ENCODE measurements around the gene HOXA2.

The HOXA2 gene

GRCh38 chr7:27082171-27082570 is 20.3 kb downstream of the HOXA2 start:
- Histone ChIP-seq H2BK12ac (ENCODE audit: low read length in 2 of 2) (no peak overlapping the region), H2BK5ac (ENCODE audit: low read depth, low read length, poor library complexity, severe bottlenecking) (no peak overlapping the region), H3K79me1 (replicated peaks; ENCODE audit: low read length, poor library complexity, severe bottlenecking) (no peaks in the 10 kb centered on the region), H3K4ac (ENCODE audit: low read depth in 1 of 2, low read length in 2 of 2) (no peak overlapping the region), H2AFZ (ENCODE audit: low read depth, low read length) (no peak overlapping the region), H3K23ac (ENCODE audit: low read length in 2 of 2) (no peak overlapping the region), H2AK5ac (ENCODE audit: low read length, severe bottlenecking) (no peak overlapping the region), H4K91ac (ENCODE audit: low read length) (no peak overlapping the region), H3K27me3 (ENCODE audit: control insufficient read depth in 1 of 2, insufficient read depth in 1 of 2, low read length in 2 of 2) (no peaks in the 10 kb centered on the region), H3K14ac (ENCODE audit: low read length in 2 of 2) (no peak overlapping the region), H3K36me3 (ENCODE audit: control insufficient read depth in 1 of 2, insufficient read depth in 2 of 2, low read depth in 1 of 2, low read length in 2 of 2) (no peaks in the 10 kb centered on the region), H3K18ac (ENCODE audit: low read depth in 1 of 2, low read length in 2 of 2) (no peak overlapping the region), H3K4me2 (ENCODE audit: low read length, poor library complexity, severe bottlenecking) (no peak overlapping the region), H3K27ac (ENCODE audit: low read length, poor library complexity, severe bottlenecking) (no peak overlapping the region), H3K9ac (ENCODE audit: low read length) (no peak overlapping the region), H2BK15ac (ENCODE audit: low read depth, poor library complexity, severe bottlenecking) (no peak overlapping the region), H2BK120ac (ENCODE audit: low read depth, low read length) (no peak overlapping the region), H3K4me1 (ENCODE audit: control insufficient read depth, insufficient read depth, low read depth, low read length) (peaks cover 2% of the 10 kb centered on the region), H3K9me3 (ENCODE audit: control insufficient read depth, low read length) (no peaks in the 10 kb centered on the region), H4K8ac (ENCODE audit: low read length) (no peak overlapping the region), H3K4me3 (ENCODE audit: insufficient read depth in 1 of 2, low read depth in 1 of 2, low read length in 2 of 2) (no peak overlapping the region)
- no peak for DNase-seq
- 96% methylated on average over 1 of the region's 1 CpG for WGBS

GRCh38 chr7:27080844-27081436 is 21.5 kb downstream of the HOXA2 start:
- no peak overlapping the region for H2AFZ ChIP-seq (ENCODE audit: low read depth, low read length)
- no peak overlapping the region for H2BK5ac ChIP-seq (ENCODE audit: low read depth, low read length, poor library complexity, severe bottlenecking)
- no peaks in the 10 kb centered on the region for H3K9me3 ChIP-seq (ENCODE audit: control insufficient read depth, low read length)
- no peak overlapping the region for H3K4me2 ChIP-seq (ENCODE audit: low read length, poor library complexity, severe bottlenecking)
- H3K4me1 ChIP-seq (ENCODE audit: control insufficient read depth, insufficient read depth, low read depth, low read length): peaks cover 2% of the 10 kb centered on the region
- no peaks in the 10 kb centered on the region for H3K27me3 ChIP-seq (ENCODE audit: control insufficient read depth in 1 of 2, insufficient read depth in 1 of 2, low read length in 2 of 2)
- H2AK5ac ChIP-seq (ENCODE audit: low read length, severe bottlenecking): no peak overlapping the region
- H2BK120ac ChIP-seq (ENCODE audit: low read depth, low read length): no peak overlapping the region
- no peak overlapping the region for H3K4me3 ChIP-seq (ENCODE audit: insufficient read depth in 1 of 2, low read depth in 1 of 2, low read length in 2 of 2)
- no peak overlapping the region for H3K18ac ChIP-seq (ENCODE audit: low read depth in 1 of 2, low read length in 2 of 2)
- 40% methylated on average over 4 of the region's 4 CpGs for WGBS
- no peak overlapping the region for H4K91ac ChIP-seq (ENCODE audit: low read length)
- H4K8ac ChIP-seq (ENCODE audit: low read length): no peak overlapping the region
- no peaks in the 10 kb centered on the region for H3K36me3 ChIP-seq (ENCODE audit: control insufficient read depth in 1 of 2, insufficient read depth in 2 of 2, low read depth in 1 of 2, low read length in 2 of 2)
- no peak overlapping the region for H3K23ac ChIP-seq (ENCODE audit: low read length in 2 of 2)
- H3K9ac ChIP-seq (ENCODE audit: low read length): no peak overlapping the region
- no peak overlapping the region for H3K14ac ChIP-seq (ENCODE audit: low read length in 2 of 2)
- no peak overlapping the region for H3K27ac ChIP-seq (ENCODE audit: low read length, poor library complexity, severe bottlenecking)
- H2BK12ac ChIP-seq (ENCODE audit: low read length in 2 of 2): no peak overlapping the region
- no peak overlapping the region for H3K4ac ChIP-seq (ENCODE audit: low read depth in 1 of 2, low read length in 2 of 2)
- H2BK15ac ChIP-seq (ENCODE audit: low read depth, poor library complexity, severe bottlenecking): no peak overlapping the region
- DNase-seq: no peak
- H3K79me1 ChIP-seq (replicated peaks; ENCODE audit: low read length, poor library complexity, severe bottlenecking): no peaks in the 10 kb centered on the region

GRCh38 chr7:27079234-27079975 is 23.1 kb downstream of the HOXA2 start:
- H2BK12ac ChIP-seq (ENCODE audit: low read length in 2 of 2): no peak overlapping the region
- 80% methylated on average over 1 of the region's 1 CpG for WGBS
- H3K27me3 ChIP-seq (ENCODE audit: control insufficient read depth in 1 of 2, insufficient read depth in 1 of 2, low read length in 2 of 2): no peaks in the 10 kb centered on the region
- no peak for DNase-seq
- no peak overlapping the region for H3K14ac ChIP-seq (ENCODE audit: low read length in 2 of 2)
- H3K36me3 ChIP-seq (ENCODE audit: control insufficient read depth in 1 of 2, insufficient read depth in 2 of 2, low read depth in 1 of 2, low read length in 2 of 2): no peaks in the 10 kb centered on the region
- no peak overlapping the region for H3K4me2 ChIP-seq (ENCODE audit: low read length, poor library complexity, severe bottlenecking)
- no peaks in the 10 kb centered on the region for H3K9me3 ChIP-seq (ENCODE audit: control insufficient read depth, low read length)
- no peak overlapping the region for H3K4me3 ChIP-seq (ENCODE audit: insufficient read depth in 1 of 2, low read depth in 1 of 2, low read length in 2 of 2)
- H3K18ac ChIP-seq (ENCODE audit: low read depth in 1 of 2, low read length in 2 of 2): no peak overlapping the region
- H3K4ac ChIP-seq (ENCODE audit: low read depth in 1 of 2, low read length in 2 of 2): no peak overlapping the region
- no peak overlapping the region for H3K9ac ChIP-seq (ENCODE audit: low read length)
- H4K8ac ChIP-seq (ENCODE audit: low read length): no peak overlapping the region
- no peak overlapping the region for H2BK15ac ChIP-seq (ENCODE audit: low read depth, poor library complexity, severe bottlenecking)
- no peak overlapping the region for H2AFZ ChIP-seq (ENCODE audit: low read depth, low read length)
- H2AK5ac ChIP-seq (ENCODE audit: low read length, severe bottlenecking): no peak overlapping the region
- no peak overlapping the region for H2BK5ac ChIP-seq (ENCODE audit: low read depth, low read length, poor library complexity, severe bottlenecking)
- H2BK120ac ChIP-seq (ENCODE audit: low read depth, low read length): no peak overlapping the region
- no peak overlapping the region for H3K23ac ChIP-seq (ENCODE audit: low read length in 2 of 2)
- H4K91ac ChIP-seq (ENCODE audit: low read length): no peak overlapping the region
- no peak overlapping the region for H3K27ac ChIP-seq (ENCODE audit: low read length, poor library complexity, severe bottlenecking)
- peaks cover 2% of the 10 kb centered on the region for H3K4me1 ChIP-seq (ENCODE audit: control insufficient read depth, insufficient read depth, low read depth, low read length)
- H3K79me1 ChIP-seq (replicated peaks; ENCODE audit: low read length, poor library complexity, severe bottlenecking): no peaks in the 10 kb centered on the region

GRCh38 chr7:27078616-27079233 is 23.8 kb downstream of the HOXA2 start:
- Histone ChIP-seq H3K4me1 (ENCODE audit: control insufficient read depth, insufficient read depth, low read depth, low read length) (peaks cover 2% of the 10 kb centered on the region), H3K23ac (ENCODE audit: low read length in 2 of 2) (no peak overlapping the region), H3K27me3 (ENCODE audit: control insufficient read depth in 1 of 2, insufficient read depth in 1 of 2, low read length in 2 of 2) (no peaks in the 10 kb centered on the region), H3K4ac (ENCODE audit: low read depth in 1 of 2, low read length in 2 of 2) (no peak overlapping the region), H2AFZ (ENCODE audit: low read depth, low read length) (no peak overlapping the region), H2BK5ac (ENCODE audit: low read depth, low read length, poor library complexity, severe bottlenecking) (no peak overlapping the region), H2BK120ac (ENCODE audit: low read depth, low read length) (no peak overlapping the region), H3K4me2 (ENCODE audit: low read length, poor library complexity, severe bottlenecking) (no peak overlapping the region), H2BK12ac (ENCODE audit: low read length in 2 of 2) (no peak overlapping the region), H2AK5ac (ENCODE audit: low read length, severe bottlenecking) (no peak overlapping the region), H3K9me3 (ENCODE audit: control insufficient read depth, low read length) (no peaks in the 10 kb centered on the region), H4K91ac (ENCODE audit: low read length) (no peak overlapping the region), H3K4me3 (ENCODE audit: insufficient read depth in 1 of 2, low read depth in 1 of 2, low read length in 2 of 2) (no peak overlapping the region), H3K18ac (ENCODE audit: low read depth in 1 of 2, low read length in 2 of 2) (no peak overlapping the region), H3K36me3 (ENCODE audit: control insufficient read depth in 1 of 2, insufficient read depth in 2 of 2, low read depth in 1 of 2, low read length in 2 of 2) (no peaks in the 10 kb centered on the region), H4K8ac (ENCODE audit: low read length) (no peak overlapping the region), H3K9ac (ENCODE audit: low read length) (no peak overlapping the region), H3K14ac (ENCODE audit: low read length in 2 of 2) (no peak overlapping the region), H3K27ac (ENCODE audit: low read length, poor library complexity, severe bottlenecking) (no peak overlapping the region), H3K79me1 (replicated peaks; ENCODE audit: low read length, poor library complexity, severe bottlenecking) (no peaks in the 10 kb centered on the region), H2BK15ac (ENCODE audit: low read depth, poor library complexity, severe bottlenecking) (no peak overlapping the region)
- WGBS: 97% methylated on average over 3 of the region's 5 CpGs
- no peak for DNase-seq

Data from mesenchymal stem cell (in vitro differentiated cells and primary cell).